GM18520 (cell line): ENCODE results near the gene DUSP1.

ENCODE experiments used
- ATAC-seq: cut with Tn5 transposase; IDR thresholded peaks from one replicate; pipeline ENCODE4 v1.9.1; 2021; ENCODE audit not compliant: unreplicated experiment

Gene DUSP1

GRCh38 chr5:172765766-172766286 is 5.2 kb downstream of the DUSP1 start:
- ATAC-seq, result no peak

GRCh38 chr5:172764861-172765765 is 5.9 kb downstream of the DUSP1 start:
- ATAC-seq, result peak; percentile 70

GRCh38 chr5:172763120-172763464 is 7.9 kb downstream of the DUSP1 start:
- ATAC-seq, result no peak

GRCh38 chr5:172762214-172763119 is 8.5 kb downstream of the DUSP1 start:
- no peak for ATAC-seq

- ATAC-seq, result no peak
Measured at GRCh38 chr5:172760959-172761358, 10.0 kb downstream of the DUSP1 start.

- no peak for ATAC-seq
Measured at GRCh38 chr5:172760136-172760535, 10.9 kb downstream of the DUSP1 start.

GRCh38 chr5:172758834-172759149 is 12.2 kb downstream of the DUSP1 start:
- ATAC-seq, result no peak

- ATAC-seq, result no peak
Measured at GRCh38 chr5:172758077-172758833, 12.7 kb downstream of the DUSP1 start.

- ATAC-seq, result no peak
Measured at GRCh38 chr5:172757394-172758010, 13.5 kb downstream of the DUSP1 start.

- no peak for ATAC-seq
Measured at GRCh38 chr5:172756764-172757393, 14.1 kb downstream of the DUSP1 start.

- no peak for ATAC-seq
Measured at GRCh38 chr5:172754596-172755356, 16.2 kb downstream of the DUSP1 start.

- ATAC-seq, result no peak
Measured at GRCh38 chr5:172753101-172753500, 17.9 kb downstream of the DUSP1 start.

- ATAC-seq, result no peak
Measured at GRCh38 chr5:172751761-172752510, 19.1 kb downstream of the DUSP1 start.

- ATAC-seq, result no peak
Measured at GRCh38 chr5:172749881-172750633, 20.9 kb downstream of the DUSP1 start.

GRCh38 chr5:172749076-172749475 is 21.9 kb downstream of the DUSP1 start:
- no peak for ATAC-seq

- ATAC-seq, result no peak
Measured at GRCh38 chr5:172748341-172748843, 22.6 kb downstream of the DUSP1 start.

GRCh38 chr5:172747471-172747870 is 23.5 kb downstream of the DUSP1 start:
- no peak for ATAC-seq

GRCh38 chr5:172746725-172747124 is 24.3 kb downstream of the DUSP1 start:
- no peak for ATAC-seq
